CD14-positive monocyte (primary cell): ENCODE results near the gene NUP210. TPM values are rescaled to one million over a fixed set of nuclear protein-coding genes. Genes with fewer than 3 reads are reported as not detected.

Experiments used
- DNase-seq, 3 donors: peaks; one replicate each; pipeline ENCODE4 v3.0.0-alpha.2; 2011 to 2022
- H2AFZ ChIP-seq: 2 replicates; pipeline ENCODE4 v1.6.0; 2012; ENCODE audit warnings: mild to moderate bottlenecking, low read depth, low read length, inconsistent platforms; ENCODE audit not compliant: insufficient read depth, poor library complexity, severe bottlenecking
- H3K27ac ChIP-seq, 2 donors: 1 replicate in 1 of 2; 2 replicates in 1 of 2; pipeline ENCODE4 v1.5.1; 2012 to 2013; ENCODE audit warnings: low read length in 2 of 2, control low read depth in 1 of 2, inconsistent platforms in 1 of 2, low read depth in 1 of 2, mild to moderate bottlenecking in 1 of 2
- H3K27me3 ChIP-seq, 2 donors: one replicate each; pipeline versions ENCODE4 v1.6.0 to v1.6.1; 2011 to 2013; ENCODE audit warnings: low read length in 2 of 2; ENCODE audit not compliant: control insufficient read depth in 2 of 2, insufficient read depth in 2 of 2
- H3K36me3 ChIP-seq, 2 donors: replicated peaks in 1 of 2; 1 replicate in 1 of 2; 2 replicates in 1 of 2; pipeline versions ENCODE4 v1.5.1 to v1.6.1; 2012 to 2013; ENCODE audit warnings: low read length in 2 of 2, control low read depth in 1 of 2, inconsistent platforms in 1 of 2, mild to moderate bottlenecking in 1 of 2; ENCODE audit not compliant: insufficient read depth in 2 of 2, control insufficient read depth in 1 of 2
- H3K4me1 ChIP-seq, 2 donors: 1 replicate in 1 of 2; 2 replicates in 1 of 2; pipeline versions ENCODE4 v1.5.1 to v1.6.1; 2012 to 2013; ENCODE audit warnings: low read length in 2 of 2, control low read depth in 1 of 2, inconsistent platforms in 1 of 2, mild to moderate bottlenecking in 1 of 2, moderate library complexity in 1 of 2; ENCODE audit not compliant: insufficient read depth in 2 of 2, control insufficient read depth in 1 of 2
- H3K4me2 ChIP-seq: replicated peaks from 2 replicates; pipeline ENCODE3; 2012; ENCODE audit warnings: low read length, moderate library complexity, mild to moderate bottlenecking; ENCODE audit not compliant: poor library complexity, severe bottlenecking; ENCODE audit errors: extremely low read depth
- H3K4me3 ChIP-seq, 3 experiments: fragments of 200-600 bp in 1 of 3; sonication (generic) in 1 of 3; replicated peaks in 1 of 3; 1 replicate in 2 of 3; 2 replicates in 1 of 3; pipeline ENCODE4 v1.5.1; 2011 to 2013; ENCODE audit warnings: low read length in 3 of 3, mild to moderate bottlenecking in 3 of 3, control low read depth in 2 of 3, low read depth in 2 of 3, inconsistent platforms in 1 of 3, moderate library complexity in 1 of 3
- H3K79me2 ChIP-seq: 2 replicates; pipeline ENCODE4 v1.6.0; 2012; ENCODE audit warnings: mild to moderate bottlenecking, control low read depth, inconsistent platforms, low read length, moderate library complexity; ENCODE audit not compliant: insufficient read depth
- H3K9ac ChIP-seq: 2 replicates; pipeline ENCODE4 v1.6.0; 2017; ENCODE audit warnings: low read length, mild to moderate bottlenecking; ENCODE audit not compliant: insufficient read depth, poor library complexity, severe bottlenecking
- H3K9me3 ChIP-seq, 2 donors: replicated peaks in 1 of 2; 1 replicate in 1 of 2; 2 replicates in 1 of 2; pipeline versions ENCODE4 v1.5.1 to v1.6.1; 2012 to 2013; ENCODE audit warnings: low read length in 2 of 2, control low read depth in 1 of 2; ENCODE audit not compliant: control insufficient read depth in 1 of 2, insufficient read depth in 1 of 2
- H4K20me1 ChIP-seq: 2 replicates; pipeline ENCODE4 v1.6.0; 2012; ENCODE audit warnings: mild to moderate bottlenecking, low read length, control low read depth, moderate library complexity; ENCODE audit not compliant: insufficient read depth
- H3K27ac Mint-ChIP-seq, 7 donors: one replicate each; pipeline ENCODE4 v1.8.0; 2020; ENCODE audit warnings: mild to moderate bottlenecking in 7 of 7, mixed read lengths in 7 of 7, moderate library complexity in 6 of 7, inconsistent platforms in 2 of 7
- H3K27me3 Mint-ChIP-seq, 3 donors: one replicate each; pipeline ENCODE4 v1.8.0; 2021 to 2022; ENCODE audit warnings: low read depth in 3 of 3, mild to moderate bottlenecking in 3 of 3, mixed read lengths in 3 of 3, moderate library complexity in 3 of 3, inconsistent platforms in 1 of 3
- H3K36me3 Mint-ChIP-seq, 2 donors: one replicate each; pipeline ENCODE4 v1.8.0; 2020; ENCODE audit warnings: mixed read lengths in 2 of 2, inconsistent platforms in 1 of 2, mild to moderate bottlenecking in 1 of 2
- H3K4me1 Mint-ChIP-seq: one replicate; pipeline ENCODE4 v1.8.0; 2020; ENCODE audit warnings: mild to moderate bottlenecking, mixed read lengths
- H3K4me3 Mint-ChIP-seq, 2 donors: one replicate each; pipeline ENCODE4 v1.8.0; 2020; ENCODE audit warnings: mild to moderate bottlenecking in 2 of 2, mixed read lengths in 2 of 2, moderate library complexity in 1 of 2
- H3K9me3 Mint-ChIP-seq, 7 donors: one replicate each; pipeline ENCODE4 v1.8.0; 2020 to 2022; ENCODE audit warnings: mixed read lengths in 7 of 7, mild to moderate bottlenecking in 6 of 7, moderate library complexity in 6 of 7, inconsistent platforms in 2 of 7
- CTCF ChIP-seq: fragments of 200-600 bp; IDR thresholded peaks from one replicate; pipeline ENCODE4 v1.8.0; 2022; ENCODE audit warnings: antibody characterized with exemption, mild to moderate bottlenecking
- WGBS: methylation state at CpG from one replicate; pipeline ENCODE4 v1.1.5; 2013; ENCODE audit warnings: missing lambda C conversion rate; ENCODE audit not compliant: insufficient coverage; 5-methylcytosine and 5-hydroxymethylcytosine counted together
- intact Hi-C, 2 donors: fragments of 100-400 bp; cut with micrococcal nuclease; formaldehyde crosslinking; loops; one replicate each; pipeline versions ENCODE4 v1.15.0 to v1.15.1; 2023
- polyA plus RNA-seq, 3 donors: library from polyadenylated mRNA; depleted of rRNA in 1 of 3; unstranded in 2 of 3; stranded (reverse) in 1 of 3; fragments of 300-500 nt in 2 of 3; fragments of >200 nt in 1 of 3; fragmentation: Illumina TruSeq in 2 of 3; gene quantifications; 1 replicate in 2 of 3; 2 replicates in 1 of 3; pipeline ENCODE4 v1.2.3, GENCODE V29; 2012 to 2021

Gene NUP210
- polyA plus RNA-seq, 3 donors: 7.9 to 43.5 (median 13.0) TPM

GRCh38 chr3:13277196-13277813 is 142.8 kb downstream of the NUP210 start:
- no peak overlapping the region for H3K4me3 Mint-ChIP-seq
- H3K27ac Mint-ChIP-seq: no peak overlapping the region
- Histone ChIP-seq H3K27me3 (peaks cover 10 to 31% of the 10 kb centered on the region in 2 donors), H3K79me2 (no peaks in the 10 kb centered on the region), H3K4me1 (peaks cover 0 to 8% of the 10 kb centered on the region in 2 donors), H3K4me3 (no peak overlapping the region), H3K4me2 (no peak overlapping the region), H2AFZ (no peak overlapping the region), H4K20me1 (no peaks in the 10 kb centered on the region), H3K9ac (no peak overlapping the region), H3K9me3 (no peaks in the 10 kb centered on the region), H3K27ac (no peak overlapping the region), H3K36me3 (no peaks in the 10 kb centered on the region)
- 74% methylated on average over 11 of the region's 16 CpGs for WGBS
- H3K36me3 Mint-ChIP-seq: peaks cover 0 to 2% of the 10 kb centered on the region in 2 donors
- TF ChIP-seq CTCF: no peak
- intact Hi-C loops: no loop called here
- H3K27me3 Mint-ChIP-seq: peaks cover 31 to 43% (median 33%) of the 10 kb centered on the region in 3 donors
- peaks cover 7% of the 10 kb centered on the region for H3K4me1 Mint-ChIP-seq
- DNase-seq: no peak
- peaks cover 0 to 11% (median 3%) of the 10 kb centered on the region in 7 donors for H3K9me3 Mint-ChIP-seq

GRCh38 chr3:13276438-13277195 is 143.5 kb downstream of the NUP210 start:
- H3K9me3 Mint-ChIP-seq: peaks cover 0 to 6% (median 1%) of the 10 kb centered on the region in 7 donors
- peaks cover 4% of the 10 kb centered on the region for H3K4me1 Mint-ChIP-seq
- H3K4me3 ChIP-seq: no peak overlapping the region
- no peak for TF ChIP-seq CTCF
- no peak overlapping the region for H3K9ac ChIP-seq
- peaks cover 0 to 1% of the 10 kb centered on the region in 2 donors for H3K4me1 ChIP-seq
- no peaks in the 10 kb centered on the region for H3K9me3 ChIP-seq
- H4K20me1 ChIP-seq: no peaks in the 10 kb centered on the region
- H2AFZ ChIP-seq: no peak overlapping the region
- no peaks in the 10 kb centered on the region for H3K79me2 ChIP-seq
- H3K27me3 Mint-ChIP-seq: peaks cover 25 to 36% (median 30%) of the 10 kb centered on the region in 3 donors
- H3K27me3 ChIP-seq: peaks cover 4 to 24% of the 10 kb centered on the region in 2 donors
- H3K4me2 ChIP-seq: no peak overlapping the region
- H3K4me3 Mint-ChIP-seq: no peak overlapping the region
- H3K36me3 Mint-ChIP-seq: peaks cover 0 to 2% of the 10 kb centered on the region in 2 donors
- no peak for DNase-seq
- H3K27ac Mint-ChIP-seq: no peak overlapping the region
- intact Hi-C loops: no loop called here
- H3K27ac ChIP-seq: no peak overlapping the region
- WGBS: 87% methylated on average over 12 of the region's 14 CpGs
- H3K36me3 ChIP-seq: no peaks in the 10 kb centered on the region
